Measurements from ENCODE around the gene ARF1. TPM values are rescaled to one million over a fixed set of nuclear protein-coding genes. Genes with fewer than 3 reads are reported as not detected.

The ARF1 gene
- total and polyA plus RNA-seq, 2 of the 8 experiments (the other 6 are each of a cell fraction or from before 2014, with no cell fraction given), result 265 to 471 TPM

- Histone ChIP-seq H2BK20ac (ENCODE audit: low read length) (no peak overlapping the region), H2AK5ac (ENCODE audit: low read depth, low read length) (no peak overlapping the region), H3K9ac (replicated peaks in 1 of 4; ENCODE audit: extremely low read depth in 1 of 4, low read depth in 3 of 4, low read length in 3 of 4) (no peak overlapping the region), H4K20me1 (replicated peaks in 1 of 2; ENCODE audit: control insufficient read depth in 1 of 2, insufficient read depth in 2 of 2, low read length in 2 of 2) (peaks cover 17 to 39% of the 10 kb centered on the region in 2 experiments), H2BK15ac (ENCODE audit: low read length) (no peak overlapping the region), H3K56ac (replicated peaks; ENCODE audit: insufficient read length, low read depth, low read length) (no peak overlapping the region), H3K36me3 (ENCODE audit: control insufficient read depth in 2 of 4, insufficient read depth in 4 of 4, low read length in 3 of 4) (peaks cover 13 to 38% (median 20%) of the 10 kb centered on the region in 4 experiments; a peak in 7 of 8 replicates), H3K27ac (ENCODE audit: low read depth, low read length) (no peak overlapping the region), H3K4me2 (ENCODE audit: insufficient read depth in 1 of 2, low read depth in 2 of 2, low read length in 2 of 2) (no peak overlapping the region; a peak in 1 of 4 replicates), H2AFZ (ENCODE audit: low read length) (no peak overlapping the region), H3K23ac (ENCODE audit: insufficient read length) (no peak overlapping the region), H3K14ac (ENCODE audit: insufficient read length) (no peak overlapping the region), H2BK12ac (ENCODE audit: low read depth, low read length) (no peak overlapping the region), H3K79me2 (ENCODE audit: control insufficient read depth in 1 of 2, insufficient read depth in 2 of 2, low read length in 2 of 2) (peaks cover 0 to 12% of the 10 kb centered on the region in 2 experiments; a peak in 2 of 4 replicates), H3K23me2 (ENCODE audit: low read depth, low read length) (peaks cover 6% of the 10 kb centered on the region; the same call in 1 of the 2 replicates), H3K4me3 (ENCODE audit: extremely low read depth in 1 of 4, insufficient read depth in 2 of 4, low read depth in 3 of 4, low read length in 4 of 4) (0 out of 8 replicates have a peak overlapping the region, but pooled peaks of 1 of the 4 experiments have one; percentile 92), H3K4ac (replicated peaks; ENCODE audit: insufficient read length, low read depth, low read length) (no peak overlapping the region), H3K9me3 (ENCODE audit: insufficient read depth in 2 of 2, low read depth in 1 of 2, low read length in 1 of 2) (no peaks in the 10 kb centered on the region), H4K91ac (replicated peaks; ENCODE audit: insufficient read length, low read length) (no peak overlapping the region), H4K5ac (ENCODE audit: insufficient read length, low read depth, low read length) (no peak overlapping the region), H3K79me1 (ENCODE audit: low read depth, low read length) (peaks cover 16% of the 10 kb centered on the region), H4K8ac (ENCODE audit: extremely low read depth, insufficient read depth, low read length) (no peak overlapping the region; the same call in none of the 2 replicates), H2BK120ac (replicated peaks; ENCODE audit: low read depth, low read length) (no peak overlapping the region), H2BK5ac (ENCODE audit: low read depth, low read length) (no peak overlapping the region), H3K27me3 (replicated peaks in 1 of 4; ENCODE audit: control insufficient read depth in 3 of 4, extremely low read depth in 1 of 4, insufficient read depth in 3 of 4, low read length in 3 of 4) (no peaks in the 10 kb centered on the region; a peak in 1 of 7 replicates), H3K4me1 (replicated peaks in 1 of 4; ENCODE audit: control insufficient read depth in 3 of 4, insufficient read depth in 4 of 4, low read length in 3 of 4) (peaks cover 0 to 2% (median 0%) of the 10 kb centered on the region in 4 experiments; a peak in 1 of 7 replicates), H3K18ac (ENCODE audit: extremely low read depth, low read length) (no peak overlapping the region)
- DNase-seq (ENCODE audit: low read depth in 1 of 2, low spot score in 2 of 2) (peak in 1 of 2 experiments; percentile 37), FAIRE-seq (no peak)
- POLR2A ChIA-PET (ENCODE audit: partially characterized antibody), result interaction anchor here (4.2 to 5.6 kb wide), 2 partner anchors 12 to 18 kb away, joined by 27 to 53 read pairs; partner anchors contain the start of gene ARF1
- no peak for TF ChIP-seq CHD1 (IDR thresholded peaks at IDR 0.05; ENCODE audit: low read depth, low read length)
- TF ChIP-seq CTBP2 (IDR thresholded peaks at IDR 0.05; ENCODE audit: borderline replicate concordance, insufficient read depth, insufficient read length, low read length), result no peak
- no peak for TF ChIP-seq SUZ12 (IDR thresholded peaks at IDR 0.05; ENCODE audit: low read length)
- no peak for TF ChIP-seq POU5F1 (IDR thresholded peaks at IDR 0.05; ENCODE audit: low read depth, low read length)
- TF ChIP-seq EGR1 (IDR thresholded peaks at IDR 0.05; ENCODE audit: borderline replicate concordance, low read depth, low read length), result no peak
- TF ChIP-seq SIRT6 (IDR thresholded peaks at IDR 0.05; ENCODE audit: low read length), result no peak
- no peak for TF ChIP-seq POLR2AphosphoS5 (IDR thresholded peaks at IDR 0.05; ENCODE audit: low read depth, low read length)
- no peak for TF ChIP-seq SIX5 (IDR thresholded peaks at IDR 0.05; ENCODE audit: low read depth, low read length)
- TF ChIP-seq JUN (IDR thresholded peaks at IDR 0.05; ENCODE audit: low read depth, low read length), result no peak
- no peak for TF ChIP-seq FOSL1 (IDR thresholded peaks at IDR 0.05; ENCODE audit: insufficient read depth, low read depth, low read length)
- CTCF ChIA-PET (ENCODE audit: partially characterized antibody), result interaction anchor here (1.1 to 3.8 kb wide), 3 partner anchors 10 to 102 kb away, joined by 4 to 13 read pairs (median 8); no protein-coding TSS in a partner anchor
- 94% methylated on average over 12 of the region's 12 CpGs; no CpG with 5 or more reads in 1 of the 2 experiments for WGBS, 2 experiments (ENCODE audit: extremely low coverage in 1 of 2, insufficient coverage in 1 of 2, insufficient read length in 1 of 2, insufficient replicate concordance in 2 of 2, low coverage in 1 of 2, low lambda C conversion rate in 2 of 2, missing lambda C conversion rate in 1 of 2)
These were observed 18.5 kb downstream of the ARF1 start for GRCh38 chr1:228100822-228101613.
